Fibroblast of the aortic adventitia (primary cell): ENCODE data around the gene SMAD4. TPM values are rescaled to one million over a fixed set of nuclear protein-coding genes. Genes with fewer than 3 reads are reported as not detected.

Source experiments
- DNase-seq: peaks from one replicate; pipeline ENCODE4 v3.0.0-alpha.2; 2010; ENCODE audit warnings: low read depth
- H3K4me3 ChIP-seq: 2 replicates; pipeline ENCODE4 v1.5.1; 2011; ENCODE audit warnings: low read depth, mild to moderate bottlenecking, control low read depth, low read length, moderate library complexity
- total RNA-seq: library from RNA; depleted of rRNA; stranded (reverse); fragments of >200 nt; gene quantifications from 2 replicates; pipeline ENCODE4 v1.2.3, GENCODE V29; 2012; ENCODE audit warnings: low replicate concordance
- TF ChIP-seq, protein P1 (sequence below): IDR thresholded peaks from 2 replicates; pipeline ENCODE4 v1.5.1; 2011; ENCODE audit warnings: mild to moderate bottlenecking, low read length, control low read depth, inconsistent platforms; ENCODE audit not compliant: insufficient read depth

Gene SMAD4
- total RNA-seq, 1 donor, result 142 TPM

- H3K4me3 ChIP-seq, result no peak overlapping the region
- DNase-seq, result no peak
- TF ChIP-seq, protein P1, sequence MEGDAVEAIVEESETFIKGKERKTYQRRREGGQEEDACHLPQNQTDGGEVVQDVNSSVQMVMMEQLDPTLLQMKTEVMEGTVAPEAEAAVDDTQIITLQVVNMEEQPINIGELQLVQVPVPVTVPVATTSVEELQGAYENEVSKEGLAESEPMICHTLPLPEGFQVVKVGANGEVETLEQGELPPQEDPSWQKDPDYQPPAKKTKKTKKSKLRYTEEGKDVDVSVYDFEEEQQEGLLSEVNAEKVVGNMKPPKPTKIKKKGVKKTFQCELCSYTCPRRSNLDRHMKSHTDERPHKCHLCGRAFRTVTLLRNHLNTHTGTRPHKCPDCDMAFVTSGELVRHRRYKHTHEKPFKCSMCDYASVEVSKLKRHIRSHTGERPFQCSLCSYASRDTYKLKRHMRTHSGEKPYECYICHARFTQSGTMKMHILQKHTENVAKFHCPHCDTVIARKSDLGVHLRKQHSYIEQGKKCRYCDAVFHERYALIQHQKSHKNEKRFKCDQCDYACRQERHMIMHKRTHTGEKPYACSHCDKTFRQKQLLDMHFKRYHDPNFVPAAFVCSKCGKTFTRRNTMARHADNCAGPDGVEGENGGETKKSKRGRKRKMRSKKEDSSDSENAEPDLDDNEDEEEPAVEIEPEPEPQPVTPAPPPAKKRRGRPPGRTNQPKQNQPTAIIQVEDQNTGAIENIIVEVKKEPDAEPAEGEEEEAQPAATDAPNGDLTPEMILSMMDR, result no peak
Measured at GRCh38 chr18:51122266-51123045, 92.4 kb downstream of the SMAD4 start.

GRCh38 chr18:51123046-51123395 lies 93.0 kb downstream of the SMAD4 start:
- TF ChIP-seq, protein P1, result no peak
- no peak overlapping the region for H3K4me3 ChIP-seq
- DNase-seq, result no peak

GRCh38 chr18:51123481-51123880 lies 93.5 kb downstream of the SMAD4 start:
- TF ChIP-seq, protein P1, result no peak
- no peak overlapping the region for H3K4me3 ChIP-seq
- no peak for DNase-seq

GRCh38 chr18:51123936-51124486 lies 94.0 kb downstream of the SMAD4 start:
- no peak for DNase-seq
- TF ChIP-seq, protein P1, result no peak
- no peak overlapping the region for H3K4me3 ChIP-seq

DNA sequence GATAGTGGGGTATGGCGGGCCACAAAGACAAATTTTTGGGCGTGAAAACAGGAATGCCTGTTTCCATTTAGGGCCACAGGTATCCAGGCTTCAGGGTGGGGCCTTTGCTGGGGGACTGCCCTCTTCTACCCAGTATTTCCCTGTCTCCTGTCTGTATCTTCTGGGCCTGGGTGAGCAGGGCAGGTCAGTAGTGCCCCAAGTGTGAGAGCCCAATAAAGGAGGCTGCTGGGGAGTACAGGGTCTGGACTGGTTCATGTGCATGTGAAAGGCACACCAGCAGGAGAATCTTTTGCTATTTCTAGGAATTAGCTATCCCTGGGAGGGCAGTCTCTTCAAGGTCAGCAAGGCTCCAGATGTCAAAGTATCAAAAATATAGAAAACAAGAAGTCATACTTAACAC lies 96.0 kb downstream of the SMAD4 start:
- TF ChIP-seq, protein P1, result no peak
- no peak overlapping the region for H3K4me3 ChIP-seq
- DNase-seq, result no peak

- H3K4me3 ChIP-seq, result no peak overlapping the region
- no peak for DNase-seq
- TF ChIP-seq, protein P1, result no peak
Measured at GRCh38 chr18:51127664-51128063, 97.7 kb downstream of the SMAD4 start.
